ENCODE measurements around the gene SCAND1. TPM values are rescaled to one million over a fixed set of nuclear protein-coding genes. Genes with fewer than 3 reads are reported as not detected.

The SCAND1 gene
- total RNA-seq, 1 donor from 2014 or later: 6.4 TPM

GRCh38 chr20:35950093-35950492, 4.2 kb downstream of the SCAND1 start:
- Histone ChIP-seq H3K27ac (no peak overlapping the region), H2AFZ (replicated peaks) (no peak overlapping the region), H3K4me1 (peaks cover 11% of the 10 kb centered on the region), H3K9ac (no peak overlapping the region), H3K79me2 (ENCODE audit: low read depth) (peaks cover 26% of the 10 kb centered on the region), H3K4me2 (no peak overlapping the region), H3K4me3 (no peak overlapping the region), H3F3A (ENCODE audit: low read depth) (peaks cover 31% of the 10 kb centered on the region), H3K9me3 (ENCODE audit: low read depth) (no peaks in the 10 kb centered on the region), H3K36me3 (peaks cover 4% of the 10 kb centered on the region), H3K27me3 (no peaks in the 10 kb centered on the region), H4K20me1 (ENCODE audit: low read depth) (peaks cover 17% of the 10 kb centered on the region)
- no peaks in the 10 kb centered on the region for H3K9me3 Mint-ChIP-seq
- TF ChIP-seq CTCF (IDR thresholded peaks at IDR 0.05) (no peak), EZH2 (IDR thresholded peaks at IDR 0.05) (no peak), EZH2phosphoT487 (IDR thresholded peaks at IDR 0.05) (no peak)
- no peak overlapping the region for H3K27ac Mint-ChIP-seq
- peaks cover 16% of the 10 kb centered on the region for H3K4me1 Mint-ChIP-seq
- H3K36me3 Mint-ChIP-seq: peaks cover 15% of the 10 kb centered on the region
- DNase-seq (ENCODE audit: low spot score): no peak
- H3K27me3 Mint-ChIP-seq (ENCODE audit: insufficient read depth, low read depth): peaks cover 3% of the 10 kb centered on the region
- H3K4me3 Mint-ChIP-seq: no peak overlapping the region

GRCh38 chr20:35947907-35948306, 6.4 kb downstream of the SCAND1 start:
- Mint-ChIP-seq H3K4me3 (no peak overlapping the region), H3K4me1 (peaks cover 21% of the 10 kb centered on the region), H3K27ac (peak overlapping the region; percentile 21), H3K27me3 (ENCODE audit: insufficient read depth, low read depth) (no peaks in the 10 kb centered on the region), H3K36me3 (peaks cover 18% of the 10 kb centered on the region), H3K9me3 (no peaks in the 10 kb centered on the region)
- Histone ChIP-seq H3K27ac (no peak overlapping the region), H3K4me2 (no peak overlapping the region), H3K4me3 (no peak overlapping the region), H4K20me1 (ENCODE audit: low read depth) (peaks cover 8% of the 10 kb centered on the region), H3K9ac (no peak overlapping the region), H3K27me3 (no peaks in the 10 kb centered on the region), H3F3A (ENCODE audit: low read depth) (peaks cover 18% of the 10 kb centered on the region), H3K4me1 (peaks cover 8% of the 10 kb centered on the region), H2AFZ (replicated peaks) (no peak overlapping the region), H3K9me3 (ENCODE audit: low read depth) (no peaks in the 10 kb centered on the region), H3K79me2 (ENCODE audit: low read depth) (peaks cover 30% of the 10 kb centered on the region), H3K36me3 (peaks cover 4% of the 10 kb centered on the region)
- no peak for DNase-seq (ENCODE audit: low spot score)
- TF ChIP-seq EZH2phosphoT487 (IDR thresholded peaks at IDR 0.05): no peak
- TF ChIP-seq EZH2 (IDR thresholded peaks at IDR 0.05): no peak
- no peak for TF ChIP-seq CTCF (IDR thresholded peaks at IDR 0.05)

DNA sequence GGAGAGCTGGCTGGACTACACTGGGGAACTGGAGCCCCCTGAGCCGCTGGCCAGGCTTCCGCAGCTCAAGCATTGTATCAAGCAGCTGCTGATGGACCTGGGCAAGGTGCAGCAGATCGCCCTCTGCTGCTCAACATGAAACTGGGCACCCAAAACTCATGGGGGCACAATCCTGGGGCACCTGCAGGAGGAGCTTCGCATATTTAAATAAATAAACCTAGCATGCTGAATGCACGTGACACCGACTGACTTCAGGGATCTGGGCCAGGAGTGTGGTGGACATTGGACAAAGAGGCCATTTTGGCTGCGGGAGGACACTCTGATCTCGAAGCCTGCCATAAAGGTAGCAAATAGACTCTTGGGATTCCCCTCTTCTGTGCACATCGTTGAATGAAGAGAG, 6.8 kb downstream of the SCAND1 start:
- no peak overlapping the region for H3K9ac ChIP-seq
- peak overlapping the region; percentile 21 for H3K27ac Mint-ChIP-seq

More for the DNA sequence above, 6.8 kb downstream of the SCAND1 start:
- Histone ChIP-seq H3K9me3 (ENCODE audit: low read depth) (no peaks in the 10 kb centered on the region), H3K4me2 (no peak overlapping the region), H3K79me2 (ENCODE audit: low read depth) (peaks cover 26% of the 10 kb centered on the region), H3K4me3 (no peak overlapping the region), H2AFZ (replicated peaks) (no peak overlapping the region), H3F3A (ENCODE audit: low read depth) (peaks cover 18% of the 10 kb centered on the region), H4K20me1 (ENCODE audit: low read depth) (peaks cover 4% of the 10 kb centered on the region), H3K4me1 (peaks cover 8% of the 10 kb centered on the region), H3K27ac (no peak overlapping the region), H3K27me3 (no peaks in the 10 kb centered on the region), H3K36me3 (peaks cover 4% of the 10 kb centered on the region)
- Mint-ChIP-seq H3K36me3 (peaks cover 18% of the 10 kb centered on the region), H3K9me3 (no peaks in the 10 kb centered on the region), H3K4me1 (peaks cover 18% of the 10 kb centered on the region), H3K27me3 (ENCODE audit: insufficient read depth, low read depth) (no peaks in the 10 kb centered on the region), H3K4me3 (no peak overlapping the region)
- TF ChIP-seq CTCF (IDR thresholded peaks at IDR 0.05): peak; percentile 57
- no peak for TF ChIP-seq EZH2 (IDR thresholded peaks at IDR 0.05)
- no peak for TF ChIP-seq EZH2phosphoT487 (IDR thresholded peaks at IDR 0.05)
- DNase-seq (ENCODE audit: low spot score): peak; percentile 68
